HepG2 (cell line): ENCODE results near the gene SLC45A3. TPM values are rescaled to one million over a fixed set of nuclear protein-coding genes. Genes with fewer than 3 reads are reported as not detected.

Source experiments
- ELF3 ChIP-seq: IDR thresholded peaks from 2 replicates; pipeline ENCODE4 v1.6.1; 2016; ENCODE audit warnings: missing genetic modification reagents, missing compliant biosample characterization
- ETV5 ChIP-seq: IDR thresholded peaks from 2 replicates; pipeline ENCODE4 v1.6.1; 2018; ENCODE audit warnings: missing biosample characterization, missing genetic modification reagents, inconsistent platforms, borderline replicate concordance
- GABPA ChIP-seq, 2 experiments: IDR thresholded peaks; 2 replicates each; pipeline ENCODE4 v1.6.1; 2011 to 2016; ENCODE audit warnings: low read depth in 2 of 2, low read length in 1 of 2, missing biosample characterization in 1 of 2, missing genetic modification characterization in 1 of 2
- HOXA3 ChIP-seq: sonication (generic); formaldehyde crosslinking; IDR thresholded peaks from 2 replicates; pipeline ENCODE4 v1.5.0; 2020; ENCODE audit warnings: missing genetic modification reagents
- HOXA5 ChIP-seq: sonication (generic); formaldehyde crosslinking; IDR thresholded peaks from 2 replicates; pipeline ENCODE4 v1.4.0; 2020; ENCODE audit warnings: missing genetic modification reagents
- JUN ChIP-seq: sonication (generic); formaldehyde crosslinking; IDR thresholded peaks from 2 replicates; pipeline ENCODE4 v1.4.0; 2020; ENCODE audit warnings: mild to moderate bottlenecking, missing genetic modification reagents
- LCORL ChIP-seq, 2 experiments: fragments of 450-650 bp in 1 of 2; sonication (generic) in 1 of 2; formaldehyde crosslinking in 1 of 2; IDR thresholded peaks; 2 replicates each; pipeline versions ENCODE4 v1.5.0 to v1.6.1; 2017 to 2020; ENCODE audit warnings: antibody characterized with exemption in 1 of 2, missing genetic modification reagents in 1 of 2
- NR2F1 ChIP-seq, 2 experiments: fragments of 450-650 bp in 1 of 2; formaldehyde crosslinking in 1 of 2; IDR thresholded peaks; 2 replicates each; pipeline versions ENCODE4 v1.5.0 to v1.6.1; 2016 to 2020; ENCODE audit warnings: mild to moderate bottlenecking in 1 of 2, missing compliant biosample characterization in 1 of 2, missing genetic modification reagents in 1 of 2, moderate library complexity in 1 of 2
- NR3C1 ChIP-seq: sonication (generic); formaldehyde crosslinking; IDR thresholded peaks from 2 replicates; pipeline ENCODE4 v1.4.0; 2020; ENCODE audit warnings: missing genetic modification reagents
- PAF1 ChIP-seq: IDR thresholded peaks from 2 replicates; pipeline ENCODE4 v1.6.1; 2016; ENCODE audit warnings: missing genetic modification reagents, missing compliant biosample characterization
- SOX5 ChIP-seq: IDR thresholded peaks from 2 replicates; pipeline ENCODE4 v1.6.1; 2016; ENCODE audit warnings: borderline replicate concordance
- STAT5B ChIP-seq: sonication (generic); formaldehyde crosslinking; IDR thresholded peaks from 2 replicates; pipeline ENCODE4 v1.4.0; 2020; ENCODE audit warnings: missing genetic modification reagents
- TBL1XR1 ChIP-seq: fragments of 150-350 bp; IDR thresholded peaks from 2 replicates; pipeline ENCODE4 v1.6.1; 2014; ENCODE audit warnings: borderline replicate concordance, low read length; ENCODE audit not compliant: partially characterized antibody
- THAP11 ChIP-seq: IDR thresholded peaks from 2 replicates; pipeline ENCODE4 v1.6.1; 2016; ENCODE audit warnings: missing biosample characterization, missing genetic modification reagents
- ZC3H13 ChIP-seq: sonication (generic); formaldehyde crosslinking; IDR thresholded peaks from 2 replicates; pipeline ENCODE4 v1.8.1; 2023; ENCODE audit warnings: mild to moderate bottlenecking, missing genetic modification reagents, moderate library complexity
- ZFYVE20 ChIP-seq: sonication (generic); formaldehyde crosslinking; IDR thresholded peaks from 2 replicates; pipeline ENCODE4 v1.8.0; 2023; ENCODE audit warnings: low read depth, mild to moderate bottlenecking, moderate library complexity, missing genetic modification reagents, borderline replicate concordance
- ZNF282 ChIP-seq: fragments of 450-650 bp; IDR thresholded peaks from 2 replicates; pipeline ENCODE4 v1.6.1; 2018; ENCODE audit not compliant: partially characterized antibody
- ZNF547 ChIP-seq: sonication (generic); formaldehyde crosslinking; IDR thresholded peaks from 2 replicates; pipeline ENCODE4 v1.5.1; 2020; ENCODE audit warnings: mild to moderate bottlenecking, missing genetic modification reagents
- ZNF569 ChIP-seq: sonication (generic); formaldehyde crosslinking; IDR thresholded peaks from 2 replicates; pipeline ENCODE4 v1.5.0; 2020; ENCODE audit warnings: mild to moderate bottlenecking, missing genetic modification reagents, moderate library complexity, borderline replicate concordance
- polyA plus RNA-seq, 8 experiments: library from polyadenylated mRNA; depleted of rRNA in 3 of 8; stranded (reverse) in 7 of 8; unstranded in 1 of 8; fragments of >200 nt; fragmentation: Illumina TruSeq in 4 of 8; extraction: Trizol in 4 of 8; gene quantifications; 2 replicates each; pipeline versions ENCODE4 v1.2.1 to v1.2.3, GENCODE V29; 2011 to 2016; ENCODE audit warnings: low read depth in 4 of 8, missing spikeins in 1 of 8, mixed read lengths in 1 of 8; ENCODE audit not compliant: insufficient read depth in 1 of 8
- total RNA-seq, 5 experiments: library from RNA; depleted of rRNA; stranded (reverse); fragments of >200 nt; fragmentation: Illumina TruSeq; extraction: Trizol; gene quantifications; 2 replicates each; pipeline ENCODE4 v1.2.3, GENCODE V29; 2016; ENCODE audit warnings: low read depth in 1 of 5
- TF ChIP-seq, protein P1 (sequence below): sonication (generic); formaldehyde crosslinking; IDR thresholded peaks from 2 replicates; pipeline ENCODE4 v1.9.0; 2022; ENCODE audit warnings: low read depth, missing genetic modification reagents
- TF ChIP-seq, protein P2 (sequence below): sonication (generic); formaldehyde crosslinking; IDR thresholded peaks from 2 replicates; pipeline ENCODE4 v1.5.0; 2020; ENCODE audit warnings: mild to moderate bottlenecking, missing genetic modification reagents
- TF ChIP-seq, protein P3 (sequence below): sonication (generic); formaldehyde crosslinking; conservative IDR thresholded peaks from 2 replicates; pipeline ENCODE4 v1.4.0; 2020; ENCODE audit warnings: mild to moderate bottlenecking, missing genetic modification reagents, moderate library complexity
- TF ChIP-seq, protein P4 (sequence below): sonication (generic); formaldehyde crosslinking; IDR thresholded peaks from 2 replicates; pipeline ENCODE4 v1.5.0; 2020; ENCODE audit warnings: missing genetic modification reagents

The SLC45A3 gene
- total and polyA plus RNA-seq, 2 of the 13 experiments (the other 11 are each of a cell fraction or from before 2014, with no cell fraction given), result 3.4 to 4.1 TPM

DNA sequence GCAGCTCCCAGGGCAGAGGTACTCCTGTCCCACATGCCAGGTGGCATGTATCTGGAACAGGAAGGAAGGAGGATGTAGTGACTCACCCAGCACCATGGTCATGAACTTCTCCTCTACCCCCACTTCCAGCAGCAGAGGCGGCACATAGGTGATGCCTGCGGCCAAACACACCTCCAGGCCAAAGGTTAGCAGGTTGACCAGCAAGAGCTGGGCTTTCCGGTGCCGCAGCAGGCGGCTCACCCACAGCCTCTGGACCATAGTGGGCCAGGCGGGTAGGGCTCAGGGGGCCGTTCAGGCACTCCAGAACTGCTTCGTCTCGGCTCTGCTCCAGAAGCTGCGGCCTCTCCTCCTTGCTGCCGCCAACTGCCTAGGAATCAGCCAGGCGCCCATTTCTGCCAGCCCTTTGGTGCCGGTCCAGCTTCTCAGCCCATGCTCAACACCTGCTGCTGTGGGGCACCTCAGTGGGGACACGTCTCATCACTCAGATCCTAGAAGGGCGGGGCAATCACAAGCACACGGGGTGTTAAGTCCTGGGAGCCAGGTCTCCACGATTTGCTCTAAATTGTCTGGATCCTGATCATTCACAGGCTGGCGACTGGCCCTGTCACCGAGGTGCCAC is 15.8 kb downstream of the SLC45A3 start (continued):
- TF ChIP-seq, protein P1, sequence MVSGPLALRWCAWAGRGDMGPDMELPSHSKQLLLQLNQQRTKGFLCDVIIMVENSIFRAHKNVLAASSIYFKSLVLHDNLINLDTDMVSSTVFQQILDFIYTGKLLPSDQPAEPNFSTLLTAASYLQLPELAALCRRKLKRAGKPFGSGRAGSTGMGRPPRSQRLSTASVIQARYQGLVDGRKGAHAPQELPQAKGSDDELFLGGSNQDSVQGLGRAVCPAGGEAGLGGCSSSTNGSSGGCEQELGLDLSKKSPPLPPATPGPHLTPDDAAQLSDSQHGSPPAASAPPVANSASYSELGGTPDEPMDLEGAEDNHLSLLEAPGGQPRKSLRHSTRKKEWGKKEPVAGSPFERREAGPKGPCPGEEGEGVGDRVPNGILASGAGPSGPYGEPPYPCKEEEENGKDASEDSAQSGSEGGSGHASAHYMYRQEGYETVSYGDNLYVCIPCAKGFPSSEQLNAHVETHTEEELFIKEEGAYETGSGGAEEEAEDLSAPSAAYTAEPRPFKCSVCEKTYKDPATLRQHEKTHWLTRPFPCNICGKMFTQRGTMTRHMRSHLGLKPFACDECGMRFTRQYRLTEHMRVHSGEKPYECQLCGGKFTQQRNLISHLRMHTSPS (CRISPR knock-in tag), result peak; percentile 87; the same call in 1 of the 2 replicates
- TF ChIP-seq ZNF547 (CRISPR knock-in tag) (0 out of 2 replicates have a peak, but pooled peaks have one; percentile 32), ETV5 (peak; percentile 93), ZFYVE20 (CRISPR knock-in tag) (no peak), PAF1 (CRISPR knock-in tag) (no peak), LCORL (IDR thresholded peaks at IDR 0.05) (no peak), LCORL (CRISPR knock-in tag; IDR thresholded peaks at IDR 0.05) (peak; percentile 45; the same call in 1 of the 2 replicates), GABPA (IDR thresholded peaks at IDR 0.05; ENCODE audit: low read depth, low read length) (no peak), GABPA (CRISPR knock-in tag; IDR thresholded peaks at IDR 0.05; ENCODE audit: low read depth) (peak; percentile 50), HOXA5 (no peak), JUN (CRISPR knock-in tag) (0 out of 2 replicates have a peak, but pooled peaks have one; percentile 46), ELF3 (CRISPR knock-in tag) (peak; percentile 91), NR3C1 (no peak), TBL1XR1 (no peak), SOX5 (0 out of 2 replicates have a peak, but pooled peaks have one; percentile 26), ZC3H13 (CRISPR knock-in tag) (no peak), HOXA3 (CRISPR knock-in tag) (no peak; the same call in 1 of the 2 replicates), STAT5B (CRISPR knock-in tag) (no peak), THAP11 (CRISPR knock-in tag) (no peak), ZNF282 (no peak), NR2F1 (CRISPR knock-in tag; IDR thresholded peaks at IDR 0.05) (0 out of 4 replicates have a peak, but pooled peaks of 1 of the 2 experiments have one; percentile 19), ZNF569 (CRISPR knock-in tag) (no peak)
- TF ChIP-seq, protein P2, sequence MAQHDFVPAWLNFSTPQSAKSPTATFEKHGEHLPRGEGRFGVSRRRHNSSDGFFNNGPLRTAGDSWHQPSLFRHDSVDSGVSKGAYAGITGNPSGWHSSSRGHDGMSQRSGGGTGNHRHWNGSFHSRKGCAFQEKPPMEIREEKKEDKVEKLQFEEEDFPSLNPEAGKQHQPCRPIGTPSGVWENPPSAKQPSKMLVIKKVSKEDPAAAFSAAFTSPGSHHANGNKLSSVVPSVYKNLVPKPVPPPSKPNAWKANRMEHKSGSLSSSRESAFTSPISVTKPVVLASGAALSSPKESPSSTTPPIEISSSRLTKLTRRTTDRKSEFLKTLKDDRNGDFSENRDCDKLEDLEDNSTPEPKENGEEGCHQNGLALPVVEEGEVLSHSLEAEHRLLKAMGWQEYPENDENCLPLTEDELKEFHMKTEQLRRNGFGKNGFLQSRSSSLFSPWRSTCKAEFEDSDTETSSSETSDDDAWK, result no peak
- TF ChIP-seq, protein P3, sequence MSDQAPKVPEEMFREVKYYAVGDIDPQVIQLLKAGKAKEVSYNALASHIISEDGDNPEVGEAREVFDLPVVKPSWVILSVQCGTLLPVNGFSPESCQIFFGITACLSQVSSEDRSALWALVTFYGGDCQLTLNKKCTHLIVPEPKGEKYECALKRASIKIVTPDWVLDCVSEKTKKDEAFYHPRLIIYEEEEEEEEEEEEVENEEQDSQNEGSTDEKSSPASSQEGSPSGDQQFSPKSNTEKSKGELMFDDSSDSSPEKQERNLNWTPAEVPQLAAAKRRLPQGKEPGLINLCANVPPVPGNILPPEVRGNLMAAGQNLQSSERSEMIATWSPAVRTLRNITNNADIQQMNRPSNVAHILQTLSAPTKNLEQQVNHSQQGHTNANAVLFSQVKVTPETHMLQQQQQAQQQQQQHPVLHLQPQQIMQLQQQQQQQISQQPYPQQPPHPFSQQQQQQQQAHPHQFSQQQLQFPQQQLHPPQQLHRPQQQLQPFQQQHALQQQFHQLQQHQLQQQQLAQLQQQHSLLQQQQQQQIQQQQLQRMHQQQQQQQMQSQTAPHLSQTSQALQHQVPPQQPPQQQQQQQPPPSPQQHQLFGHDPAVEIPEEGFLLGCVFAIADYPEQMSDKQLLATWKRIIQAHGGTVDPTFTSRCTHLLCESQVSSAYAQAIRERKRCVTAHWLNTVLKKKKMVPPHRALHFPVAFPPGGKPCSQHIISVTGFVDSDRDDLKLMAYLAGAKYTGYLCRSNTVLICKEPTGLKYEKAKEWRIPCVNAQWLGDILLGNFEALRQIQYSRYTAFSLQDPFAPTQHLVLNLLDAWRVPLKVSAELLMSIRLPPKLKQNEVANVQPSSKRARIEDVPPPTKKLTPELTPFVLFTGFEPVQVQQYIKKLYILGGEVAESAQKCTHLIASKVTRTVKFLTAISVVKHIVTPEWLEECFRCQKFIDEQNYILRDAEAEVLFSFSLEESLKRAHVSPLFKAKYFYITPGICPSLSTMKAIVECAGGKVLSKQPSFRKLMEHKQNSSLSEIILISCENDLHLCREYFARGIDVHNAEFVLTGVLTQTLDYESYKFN, result peak; percentile 74
- TF ChIP-seq, protein P4, sequence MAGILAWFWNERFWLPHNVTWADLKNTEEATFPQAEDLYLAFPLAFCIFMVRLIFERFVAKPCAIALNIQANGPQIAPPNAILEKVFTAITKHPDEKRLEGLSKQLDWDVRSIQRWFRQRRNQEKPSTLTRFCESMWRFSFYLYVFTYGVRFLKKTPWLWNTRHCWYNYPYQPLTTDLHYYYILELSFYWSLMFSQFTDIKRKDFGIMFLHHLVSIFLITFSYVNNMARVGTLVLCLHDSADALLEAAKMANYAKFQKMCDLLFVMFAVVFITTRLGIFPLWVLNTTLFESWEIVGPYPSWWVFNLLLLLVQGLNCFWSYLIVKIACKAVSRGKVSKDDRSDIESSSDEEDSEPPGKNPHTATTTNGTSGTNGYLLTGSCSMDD (CRISPR knock-in tag), result no peak
